GM12865 (cell line): Measurements from ENCODE around the gene CELF2.

ENCODE experiments used
- DNase-seq: peaks from one replicate; pipeline ENCODE4 v3.0.0; 2010; ENCODE audit warnings: low read depth
- H3K4me3 ChIP-seq: 2 replicates; pipeline ENCODE4 v1.5.1; 2011; ENCODE audit warnings: mild to moderate bottlenecking, low read depth, low read length, control low read depth
- TF ChIP-seq, protein P1 (sequence below): IDR thresholded peaks from 2 replicates; pipeline ENCODE4 v1.5.1; 2011; ENCODE audit warnings: low read length, control low read depth, low read depth, inconsistent platforms; ENCODE audit not compliant: insufficient read depth; ENCODE audit errors: missing control alignments

Gene CELF2

DNA sequence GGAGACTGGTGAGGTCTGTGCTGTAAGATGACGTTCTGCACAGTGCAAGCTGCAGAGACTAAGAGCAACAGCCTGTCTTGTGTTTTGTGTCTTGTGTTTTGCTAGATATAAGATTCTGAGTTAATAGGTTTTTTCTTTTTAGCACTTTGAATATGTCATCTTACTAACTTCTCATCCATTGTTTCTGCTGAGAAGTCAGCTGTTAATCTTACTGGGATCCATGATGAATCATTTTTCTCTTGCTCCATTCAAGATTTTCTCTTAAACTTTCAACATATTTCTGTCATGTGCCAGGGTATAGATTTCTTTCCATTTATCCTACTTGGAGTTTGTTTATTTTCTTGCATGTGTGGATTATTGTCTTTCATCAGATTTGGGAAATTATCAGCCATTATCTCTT lies 290.3 kb downstream of the CELF2 start:
- H3K4me3 ChIP-seq = no peak overlapping the region
- no peak for DNase-seq
- TF ChIP-seq, protein P1, sequence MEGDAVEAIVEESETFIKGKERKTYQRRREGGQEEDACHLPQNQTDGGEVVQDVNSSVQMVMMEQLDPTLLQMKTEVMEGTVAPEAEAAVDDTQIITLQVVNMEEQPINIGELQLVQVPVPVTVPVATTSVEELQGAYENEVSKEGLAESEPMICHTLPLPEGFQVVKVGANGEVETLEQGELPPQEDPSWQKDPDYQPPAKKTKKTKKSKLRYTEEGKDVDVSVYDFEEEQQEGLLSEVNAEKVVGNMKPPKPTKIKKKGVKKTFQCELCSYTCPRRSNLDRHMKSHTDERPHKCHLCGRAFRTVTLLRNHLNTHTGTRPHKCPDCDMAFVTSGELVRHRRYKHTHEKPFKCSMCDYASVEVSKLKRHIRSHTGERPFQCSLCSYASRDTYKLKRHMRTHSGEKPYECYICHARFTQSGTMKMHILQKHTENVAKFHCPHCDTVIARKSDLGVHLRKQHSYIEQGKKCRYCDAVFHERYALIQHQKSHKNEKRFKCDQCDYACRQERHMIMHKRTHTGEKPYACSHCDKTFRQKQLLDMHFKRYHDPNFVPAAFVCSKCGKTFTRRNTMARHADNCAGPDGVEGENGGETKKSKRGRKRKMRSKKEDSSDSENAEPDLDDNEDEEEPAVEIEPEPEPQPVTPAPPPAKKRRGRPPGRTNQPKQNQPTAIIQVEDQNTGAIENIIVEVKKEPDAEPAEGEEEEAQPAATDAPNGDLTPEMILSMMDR = no peak

DNA sequence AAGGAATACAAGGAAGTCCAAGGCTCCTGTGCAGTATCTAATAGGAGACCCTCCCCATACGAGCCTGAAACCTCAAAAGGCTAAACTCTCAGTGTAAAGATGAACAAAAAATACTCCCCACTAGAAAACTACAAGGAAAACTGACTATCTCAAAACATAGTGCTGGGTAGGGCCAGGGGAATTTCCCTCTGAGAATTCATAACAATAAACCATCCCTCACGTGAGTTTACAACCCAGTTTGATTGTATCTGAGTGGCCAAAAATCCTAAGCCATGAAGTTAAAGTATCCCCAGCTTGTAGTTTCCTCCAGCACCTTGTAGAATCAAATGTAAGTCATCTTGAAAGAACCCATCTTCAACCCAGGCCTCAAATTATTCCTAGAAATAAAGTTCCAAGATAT lies 293.4 kb downstream of the CELF2 start:
- DNase-seq = no peak
- TF ChIP-seq, protein P1 = no peak
- no peak overlapping the region for H3K4me3 ChIP-seq

DNA sequence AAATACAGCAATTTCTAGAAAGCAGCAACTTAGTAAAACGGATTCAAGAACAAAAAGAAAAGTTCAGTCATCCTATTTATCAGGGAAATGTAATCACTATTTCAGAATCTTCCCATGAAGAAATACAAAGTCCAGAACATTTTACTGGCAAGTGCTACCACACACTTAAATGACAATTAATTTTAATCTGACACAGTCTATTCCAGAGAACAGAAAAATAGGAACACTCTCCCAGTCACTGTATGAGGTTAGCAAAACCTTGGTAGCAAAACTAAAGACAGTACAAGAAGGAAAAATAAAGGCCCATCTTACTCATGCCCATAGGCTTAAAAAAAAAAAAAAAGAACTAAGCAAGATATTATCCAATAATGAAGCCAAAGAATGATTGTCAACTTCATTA lies 295.8 kb downstream of the CELF2 start:
- no peak overlapping the region for H3K4me3 ChIP-seq
- TF ChIP-seq, protein P1 = no peak
- DNase-seq = no peak

DNA sequence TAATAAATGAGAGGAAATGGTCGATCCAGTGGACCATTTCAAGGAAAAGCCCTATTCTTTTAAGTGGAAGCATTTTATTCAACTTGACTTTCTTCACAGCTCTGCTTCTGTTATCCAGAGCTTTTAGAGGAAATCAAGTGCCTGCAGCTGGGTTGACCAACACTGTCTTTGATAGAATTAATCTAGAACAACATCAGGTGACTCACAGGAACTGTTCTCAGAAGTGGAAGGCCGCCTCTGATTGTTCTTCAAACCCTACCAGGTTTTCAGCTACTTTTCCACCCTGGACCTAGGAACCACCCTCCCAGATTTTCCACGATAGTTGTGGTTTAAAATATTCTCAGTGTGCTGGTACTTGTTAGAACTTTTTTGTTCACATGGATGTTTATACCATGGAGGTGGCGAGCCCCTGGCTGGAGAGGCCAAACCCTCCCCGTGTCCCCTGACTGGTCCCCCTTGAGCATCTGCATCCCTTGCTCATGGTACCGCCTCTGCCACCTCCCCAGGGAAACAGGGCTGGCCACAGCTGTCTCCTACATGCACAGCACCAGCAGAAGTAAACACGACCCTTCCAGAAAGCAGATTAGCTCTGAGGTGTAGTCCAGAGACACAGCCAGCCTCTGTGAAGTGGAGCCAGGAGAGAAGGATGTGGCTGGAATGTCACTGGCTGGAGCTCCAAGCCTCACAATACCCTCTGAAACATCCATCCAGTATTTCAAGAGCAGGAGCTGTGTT lies 300.4 kb downstream of the CELF2 start:
- TF ChIP-seq, protein P1 = no peak
- DNase-seq = no peak
- no peak overlapping the region for H3K4me3 ChIP-seq

DNA sequence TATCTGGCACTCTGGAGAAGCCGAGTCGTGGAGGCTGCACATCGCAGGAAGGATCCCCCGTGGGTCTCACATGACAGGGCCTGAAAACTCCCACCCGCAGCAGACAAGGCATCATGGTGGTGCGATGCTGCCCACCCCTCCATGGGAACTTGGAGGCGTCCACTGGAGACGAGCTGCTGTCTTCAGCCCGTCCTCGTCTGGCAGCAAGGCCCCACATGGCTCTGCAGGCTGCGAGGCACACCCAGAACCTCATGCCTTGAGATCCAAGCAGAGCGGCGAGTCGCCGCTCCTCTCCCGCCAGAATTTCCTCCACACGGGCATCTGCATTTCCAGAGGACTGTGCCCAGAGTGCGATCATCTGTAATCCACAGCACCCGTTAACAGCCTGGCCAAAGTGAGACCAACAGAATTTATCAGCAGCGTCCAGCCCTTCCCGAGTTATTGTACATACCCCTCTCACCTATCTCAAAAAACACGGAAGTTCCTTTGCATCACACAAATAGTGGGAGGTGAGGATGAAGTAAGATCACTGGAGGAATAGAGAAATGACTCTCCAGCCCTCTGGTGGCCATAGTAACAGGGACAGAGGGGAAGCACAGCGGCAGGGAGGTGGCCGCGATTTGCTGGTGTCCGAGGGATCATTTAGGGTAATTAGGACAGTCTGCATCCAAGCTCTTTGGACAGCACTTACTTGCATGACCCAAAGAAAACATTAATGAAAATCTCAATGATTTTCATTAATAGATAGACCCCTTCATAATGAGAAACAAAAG lies 301.3 kb downstream of the CELF2 start:
- TF ChIP-seq, protein P1 = no peak
- DNase-seq = no peak

DNA sequence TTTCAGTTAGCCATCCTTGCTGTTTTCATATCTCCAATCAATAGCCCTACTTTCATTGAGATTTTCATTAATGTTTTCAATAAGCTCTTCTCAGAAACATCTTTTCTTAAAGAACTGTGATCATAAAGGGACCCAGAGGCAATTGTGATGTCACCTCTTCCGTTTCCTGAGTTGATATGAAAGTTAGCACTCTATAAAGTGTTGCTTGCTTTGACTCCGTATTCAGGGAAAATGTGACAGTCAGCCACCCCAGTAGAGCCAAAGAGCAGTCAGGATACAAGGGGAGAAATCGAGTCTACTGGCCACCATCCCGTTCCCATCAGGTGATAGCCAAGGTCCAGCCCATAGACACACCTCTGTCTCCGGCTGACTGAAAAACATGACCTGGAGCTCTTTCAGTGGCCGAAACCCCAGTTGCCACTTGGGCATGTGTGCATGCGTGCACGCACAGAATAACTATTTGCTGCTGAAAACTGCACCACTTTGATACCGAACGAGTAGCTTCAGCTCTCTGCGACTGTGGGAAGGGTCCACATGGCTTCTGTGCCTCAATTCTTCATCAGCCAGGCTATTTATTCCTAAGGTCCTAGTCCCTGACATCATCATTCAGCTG lies 302.4 kb downstream of the CELF2 start:
- H3K4me3 ChIP-seq = no peak overlapping the region
- TF ChIP-seq, protein P1 = no peak
- DNase-seq = no peak

More for the DNA sequence above, 301.3 kb downstream of the CELF2 start:
- no peak overlapping the region for H3K4me3 ChIP-seq
